Neural cell (in vitro differentiated cells): ENCODE results near the gene STUB1. TPM values are rescaled to one million over a fixed set of nuclear protein-coding genes. Genes with fewer than 3 reads are reported as not detected.

Experiments
- H2AFZ ChIP-seq: fragments of 200-600, 300-800 bp; sonication (generic), shearing (Covaris generic); 2 replicates; pipeline ENCODE4 v1.6.0; 2014; ENCODE audit warnings: low read depth, mild to moderate bottlenecking, antibody characterized with exemption, low read length, moderate library complexity
- H3F3A ChIP-seq: fragments of 200-600 bp; shearing (Covaris generic); 2 replicates; pipeline ENCODE4 v1.6.1; 2016; ENCODE audit warnings: mild to moderate bottlenecking, moderate library complexity, mixed read lengths, antibody characterized with exemption, low read length; ENCODE audit not compliant: insufficient read depth, poor library complexity, severe bottlenecking
- H3K27ac ChIP-seq: fragments of 200-600, 300-800 bp; sonication (generic), shearing (Covaris generic); 2 replicates; pipeline ENCODE4 v1.5.1; 2014; ENCODE audit warnings: mild to moderate bottlenecking, low read length, moderate library complexity
- H3K27me3 ChIP-seq: fragments of 300-800, 200-600 bp; sonication (generic), shearing (Covaris generic); 2 replicates; pipeline ENCODE4 v1.6.0; 2014; ENCODE audit warnings: mild to moderate bottlenecking, low read depth, low read length, moderate library complexity; ENCODE audit not compliant: insufficient read depth
- H3K36me3 ChIP-seq: fragments of 300-800, 200-600 bp; sonication (generic), shearing (Covaris generic); 2 replicates; pipeline ENCODE4 v1.5.1; 2014; ENCODE audit warnings: mild to moderate bottlenecking, antibody characterized with exemption, low read length, moderate library complexity; ENCODE audit not compliant: insufficient read depth
- H3K4me2 ChIP-seq: fragments of 300-800, 200-600 bp; sonication (generic), shearing (Covaris generic); 2 replicates; pipeline ENCODE4 v1.6.0; 2014; ENCODE audit warnings: mild to moderate bottlenecking, low read length
- H3K4me3 ChIP-seq: fragments of 300-800, 200-600 bp; sonication (generic), shearing (Covaris generic); 2 replicates; pipeline ENCODE4 v1.5.1; 2014; ENCODE audit warnings: mild to moderate bottlenecking, low read length, moderate library complexity
- H3K79me2 ChIP-seq: fragments of 200-600 bp; shearing (Covaris generic); replicated peaks from 2 replicates; pipeline ENCODE4 v1.6.0; 2014; ENCODE audit warnings: mild to moderate bottlenecking, low read length, moderate library complexity; ENCODE audit not compliant: insufficient read depth
- H3K9ac ChIP-seq: fragments of 300-800, 200-600 bp; sonication (generic), shearing (Covaris generic); 2 replicates; pipeline ENCODE4 v1.6.1; 2016; ENCODE audit warnings: mild to moderate bottlenecking, low read length, mixed read lengths
- H3K9me2 ChIP-seq: fragments of 200-600 bp; shearing (Covaris generic); 2 replicates; pipeline ENCODE4 v1.6.1; 2016; ENCODE audit warnings: mild to moderate bottlenecking, low read length, mixed read lengths; ENCODE audit not compliant: insufficient read depth
- H3K9me3 ChIP-seq: fragments of 200-600, 300-800 bp; sonication (generic), shearing (Covaris generic); 2 replicates; pipeline ENCODE4 v1.6.1; 2016; ENCODE audit warnings: mild to moderate bottlenecking, mixed run types, low read length, moderate library complexity, mixed read lengths
- H4K20me1 ChIP-seq: fragments of 200-600 bp; shearing (Covaris generic); 2 replicates; pipeline ENCODE4 v1.6.1; 2016; ENCODE audit warnings: mild to moderate bottlenecking, mixed run types; ENCODE audit not compliant: insufficient read depth
- CTCF ChIP-seq: fragments of 450-650 bp; IDR thresholded peaks from 2 replicates; pipeline ENCODE4 v1.5.1; 2014; ENCODE audit warnings: antibody characterized with exemption, mild to moderate bottlenecking, moderate library complexity; ENCODE audit not compliant: poor library complexity, severe bottlenecking
- EP300 ChIP-seq: fragments of 450-650 bp; conservative IDR thresholded peaks from 2 replicates; pipeline ENCODE4 v1.6.1; 2014; ENCODE audit warnings: antibody characterized with exemption, mild to moderate bottlenecking, moderate library complexity; ENCODE audit not compliant: poor library complexity, severe bottlenecking
- EZH2 ChIP-seq: fragments of 200-600, 300-800 bp; shearing (Covaris generic), sonication (generic); IDR thresholded peaks from 2 replicates; pipeline ENCODE4 v1.6.1; 2014; ENCODE audit warnings: antibody characterized with exemption, low read length, borderline replicate concordance, mild to moderate bottlenecking; ENCODE audit not compliant: insufficient read depth, poor library complexity, severe bottlenecking
- MXI1 ChIP-seq: fragments of 450-650 bp; conservative IDR thresholded peaks from 2 replicates; pipeline ENCODE4 v1.6.1; 2014; ENCODE audit warnings: antibody characterized with exemption, mild to moderate bottlenecking; ENCODE audit not compliant: poor library complexity, severe bottlenecking
- POLR2AphosphoS5 ChIP-seq: IDR thresholded peaks from 2 replicates; pipeline ENCODE4 v1.6.1; 2012
- RAD21 ChIP-seq: fragments of 450-650 bp; conservative IDR thresholded peaks from 2 replicates; pipeline ENCODE4 v1.6.1; 2014; ENCODE audit warnings: antibody characterized with exemption, mild to moderate bottlenecking, moderate library complexity
- REST ChIP-seq: IDR thresholded peaks from 2 replicates; pipeline ENCODE4 v1.6.1; 2012; ENCODE audit warnings: borderline replicate concordance
- SMC3 ChIP-seq: fragments of 450-650 bp; conservative IDR thresholded peaks from 2 replicates; pipeline ENCODE4 v1.6.1; 2014; ENCODE audit warnings: antibody characterized with exemption, mild to moderate bottlenecking, moderate library complexity; ENCODE audit not compliant: poor library complexity
- TAF1 ChIP-seq: IDR thresholded peaks from 2 replicates; pipeline ENCODE4 v1.6.1; 2012; ENCODE audit warnings: low read depth
- polyA plus RNA-seq: library from polyadenylated mRNA; depleted of rRNA; stranded (reverse); fragments of >200 nt; gene quantifications from 2 replicates; pipeline ENCODE4 v1.2.3, GENCODE V29; 2014

STUB1 gene
- polyA plus RNA-seq, 1 donor from 2014 or later: 120 TPM

DNA sequence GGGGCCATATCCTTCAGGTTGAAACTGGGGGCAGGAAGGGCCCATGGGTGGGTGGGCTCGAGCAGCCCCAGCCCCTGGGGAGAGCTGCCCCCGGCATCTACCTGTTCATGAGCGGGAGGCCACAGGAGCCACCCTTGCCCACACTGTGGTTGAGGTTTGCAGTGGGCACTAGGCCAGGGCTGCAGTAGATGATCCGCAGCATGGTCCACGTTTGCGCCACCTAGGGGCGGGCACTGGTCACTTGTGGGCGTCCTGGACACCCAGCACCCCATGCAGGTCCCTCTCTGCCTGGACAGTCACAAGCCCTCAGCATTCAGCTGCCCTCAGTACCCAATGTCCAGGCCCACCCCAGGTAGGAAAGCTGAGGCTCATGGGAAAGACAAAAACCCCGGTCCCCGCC lies 5.8 kb downstream of the STUB1 start:
- no peak overlapping the region for H3K27ac ChIP-seq
- no peak overlapping the region for H3K9ac ChIP-seq
- no peak overlapping the region for H3K4me3 ChIP-seq
- H3K36me3 ChIP-seq: no peaks in the 10 kb centered on the region
- H3K4me2 ChIP-seq: no peak overlapping the region
- TF ChIP-seq EP300: no peak
- TF ChIP-seq POLR2AphosphoS5: no peak
- no peak for TF ChIP-seq MXI1
- TF ChIP-seq SMC3: no peak
- TF ChIP-seq EZH2: no peak
- TF ChIP-seq RAD21: no peak
- no peak for TF ChIP-seq REST
- H3K9me3 ChIP-seq: no peaks in the 10 kb centered on the region
- H2AFZ ChIP-seq: no peak overlapping the region
- no peaks in the 10 kb centered on the region for H3K27me3 ChIP-seq
- H3K9me2 ChIP-seq: no peaks in the 10 kb centered on the region
- H3K79me2 ChIP-seq: peaks cover 24% of the 10 kb centered on the region
- no peaks in the 10 kb centered on the region for H3F3A ChIP-seq
- H4K20me1 ChIP-seq: peaks cover 6% of the 10 kb centered on the region

DNA sequence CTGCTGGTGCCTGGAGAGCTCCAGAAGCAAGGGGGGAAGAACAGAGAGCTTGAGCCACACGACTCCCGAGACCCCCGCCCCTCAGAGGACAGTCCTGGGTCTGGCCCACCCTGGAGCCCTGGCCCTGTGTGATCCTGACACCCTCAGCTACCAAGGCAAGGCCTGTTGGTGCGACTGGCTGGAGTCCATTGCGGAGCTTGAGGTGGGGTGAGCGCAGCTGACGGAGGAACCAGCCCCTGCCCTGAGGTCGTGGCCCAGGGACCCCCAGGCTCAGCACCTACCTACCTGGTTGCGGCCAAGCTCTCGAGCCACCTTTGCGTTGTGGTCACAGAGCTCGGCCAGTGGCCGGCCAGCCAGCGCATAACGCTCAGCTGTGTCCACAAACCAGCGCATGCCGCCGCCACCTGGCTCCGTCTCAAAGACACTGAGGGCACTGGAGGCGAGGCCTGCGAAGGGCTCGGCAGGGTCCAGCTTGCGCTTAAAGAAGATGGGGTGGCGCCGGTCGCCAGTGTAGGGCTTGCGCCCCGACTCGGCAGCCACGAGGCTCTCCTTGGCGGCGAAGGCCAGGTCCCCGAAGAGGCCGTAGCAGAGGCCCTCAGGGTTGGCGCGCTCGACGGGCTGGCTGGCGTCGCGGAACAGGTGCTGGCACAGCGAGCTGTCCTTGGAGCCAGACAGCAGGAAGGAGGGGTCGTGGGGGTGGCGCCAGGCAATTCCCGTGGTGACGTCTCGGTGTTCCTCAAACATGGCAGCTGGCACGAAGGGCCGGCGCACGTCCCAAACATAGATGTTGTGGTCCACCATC lies 6.5 kb downstream of the STUB1 start:
- Histone ChIP-seq H2AFZ (no peak overlapping the region), H3K36me3 (no peaks in the 10 kb centered on the region), H3K4me3 (no peak overlapping the region), H3K79me2 (peaks cover 17% of the 10 kb centered on the region), H3K9me2 (no peaks in the 10 kb centered on the region), H3K9me3 (no peaks in the 10 kb centered on the region), H3K4me2 (no peak overlapping the region), H4K20me1 (no peaks in the 10 kb centered on the region), H3K9ac (no peak overlapping the region), H3F3A (no peaks in the 10 kb centered on the region), H3K27me3 (no peaks in the 10 kb centered on the region), H3K27ac (no peak overlapping the region)
- no peak for TF ChIP-seq EZH2
- no peak for TF ChIP-seq POLR2AphosphoS5
- TF ChIP-seq MXI1: no peak
- no peak for TF ChIP-seq SMC3
- no peak for TF ChIP-seq RAD21
- no peak for TF ChIP-seq REST
- TF ChIP-seq EP300: no peak
- TF ChIP-seq CTCF: no peak
- no peak for TF ChIP-seq TAF1
